SIG-M5 (cell line): Measurements from ENCODE around the gene SPINK6.

ENCODE experiments used
- DNase-seq: peaks from one replicate; lab custom pipeline; 2025; lab: John Stamatoyannopoulos, UW

SPINK6 gene

DNA sequence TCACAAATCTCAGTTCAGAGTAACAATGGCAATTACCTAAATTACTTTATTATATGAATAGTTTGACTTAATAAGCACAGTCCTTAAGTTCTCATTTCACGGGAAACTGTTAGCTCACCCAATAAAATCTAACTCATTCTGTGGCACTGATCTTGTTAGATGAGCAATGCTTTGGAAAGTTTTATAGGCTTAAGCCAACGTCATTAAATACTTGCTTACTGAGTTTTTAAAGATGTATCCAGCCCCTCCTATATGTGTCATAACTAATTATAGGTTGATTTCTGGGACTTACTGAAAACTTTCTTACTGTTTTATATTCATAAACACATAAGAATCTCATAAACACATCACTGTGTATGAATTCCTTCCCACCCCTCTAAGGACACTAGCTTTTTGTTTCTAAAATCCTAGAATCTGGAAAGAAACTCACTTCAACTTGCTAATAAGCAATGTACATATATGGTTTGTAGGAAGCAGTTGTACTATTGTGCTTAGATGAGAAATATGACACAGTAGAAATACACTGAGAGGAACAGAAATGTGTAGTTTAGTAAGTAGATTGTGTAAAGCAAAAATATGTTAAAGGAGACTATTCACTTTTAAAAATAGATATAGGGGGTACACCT lies 21.4 kb downstream of the SPINK6 start:
- no peak for DNase-seq

GRCh38 chr5:148228392-148228984 lies 25.6 kb downstream of the SPINK6 start:
- DNase-seq = no peak

DNA sequence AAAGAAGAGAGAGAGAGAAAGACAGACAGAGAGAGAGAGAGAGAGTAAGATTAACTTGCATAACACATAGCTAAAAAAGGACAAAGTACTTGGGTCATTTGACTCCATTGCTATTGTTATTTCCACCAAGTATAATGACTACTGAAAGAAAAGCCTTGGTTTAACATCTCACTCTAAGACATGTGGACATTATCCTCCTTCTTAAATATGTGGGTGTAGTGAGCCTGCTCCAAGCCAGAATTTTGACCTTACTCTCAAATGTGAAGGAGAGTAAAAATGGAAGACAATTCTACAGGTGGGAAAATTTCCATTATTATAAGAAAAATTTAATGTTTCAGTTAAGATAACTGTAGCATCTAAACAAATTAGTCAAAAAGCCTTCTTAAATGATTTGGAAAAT lies 27.0 kb downstream of the SPINK6 start:
- no peak for DNase-seq

DNA sequence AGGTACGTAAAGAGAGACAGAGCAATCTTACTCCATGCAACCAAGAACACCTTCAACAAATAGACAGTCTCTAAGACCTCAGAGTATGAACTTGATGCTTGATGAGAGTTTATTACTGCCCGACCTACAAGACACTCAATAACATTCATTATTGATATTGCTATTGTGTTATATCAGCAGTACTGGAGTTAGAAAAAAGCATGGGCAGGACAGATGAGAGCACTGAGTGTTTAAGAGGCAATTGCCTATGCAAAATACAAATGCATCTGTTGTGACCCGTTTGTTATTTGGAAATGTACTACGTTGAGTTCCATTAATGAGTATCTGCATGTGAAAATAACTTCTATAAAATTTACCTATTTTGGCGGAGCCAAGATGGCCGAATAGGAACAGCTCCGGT lies 27.4 kb downstream of the SPINK6 start:
- no peak for DNase-seq

DNA sequence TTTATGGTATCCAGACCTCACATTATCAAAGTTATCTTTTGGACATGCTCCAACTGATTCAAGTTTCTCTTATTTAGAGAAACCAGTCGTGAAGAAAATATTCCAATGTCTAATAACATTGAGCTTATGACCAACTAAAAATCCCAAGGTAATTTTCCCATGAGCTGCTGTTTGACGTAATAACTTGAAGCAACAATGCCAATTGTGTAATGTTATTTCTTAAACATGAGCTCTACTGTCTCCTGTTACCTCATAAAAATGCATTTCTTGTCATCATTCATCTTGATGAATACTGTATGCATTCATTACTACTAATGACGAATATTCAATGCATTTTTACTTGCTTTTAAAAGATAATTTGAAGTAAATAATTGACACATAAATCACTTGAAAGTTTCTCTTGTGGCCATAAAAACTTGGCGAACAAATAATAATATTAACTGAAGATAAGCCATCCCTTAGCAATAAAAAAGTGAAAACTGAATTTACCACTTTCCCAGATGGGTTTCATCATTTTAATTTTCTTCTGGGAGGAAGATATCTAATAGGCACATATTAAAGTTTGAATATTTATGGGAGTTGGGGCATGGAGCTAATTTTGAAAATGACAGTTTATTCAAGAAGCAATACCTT lies 35.1 kb downstream of the SPINK6 start:
- no peak for DNase-seq

DNA sequence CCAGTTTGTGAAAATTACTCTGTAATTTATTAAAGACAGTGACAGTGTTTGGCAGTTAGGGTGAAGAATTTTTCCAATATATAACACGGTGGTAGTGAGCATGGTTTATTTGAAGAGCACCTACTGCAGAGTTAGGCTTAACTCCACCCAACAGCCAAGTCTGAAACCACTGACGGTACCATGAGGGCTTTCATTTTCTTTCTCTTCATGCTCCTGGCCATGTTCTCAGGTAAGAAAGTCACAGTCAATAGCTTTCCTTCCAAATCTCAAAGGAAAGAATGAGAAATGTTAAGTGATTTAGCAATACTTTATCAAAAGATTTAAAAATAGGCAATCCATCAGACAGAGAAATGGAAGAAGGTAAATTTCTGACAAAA lies 35.6 kb downstream of the SPINK6 start, which contains the start of gene MARCOL:
MARCOL (plus strand) TSS at position 108 of the 377 bp plus-strand sequence; CDS start at position 181, 73 bp downstream.
- DNase-seq = no peak

DNA sequence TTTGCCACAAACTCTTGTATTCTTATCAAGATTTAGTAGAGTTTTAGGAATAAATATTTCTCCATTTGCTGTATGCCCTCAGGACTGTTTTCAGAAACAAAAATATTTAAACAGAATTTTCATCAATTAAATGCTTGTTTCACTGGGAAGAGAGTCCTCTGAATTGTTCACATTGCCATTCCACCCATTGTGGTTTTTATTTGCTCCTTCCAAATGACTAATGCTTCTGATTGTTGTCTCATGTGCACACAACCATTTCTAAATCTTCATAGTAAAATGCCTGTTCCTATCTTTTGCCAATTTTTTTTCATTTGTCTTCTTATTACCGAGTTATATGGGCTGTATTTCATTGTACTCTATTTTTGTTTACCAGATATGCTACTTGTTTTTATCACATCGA lies 46.1 kb downstream of the SPINK6 start:
- no peak for DNase-seq

DNA sequence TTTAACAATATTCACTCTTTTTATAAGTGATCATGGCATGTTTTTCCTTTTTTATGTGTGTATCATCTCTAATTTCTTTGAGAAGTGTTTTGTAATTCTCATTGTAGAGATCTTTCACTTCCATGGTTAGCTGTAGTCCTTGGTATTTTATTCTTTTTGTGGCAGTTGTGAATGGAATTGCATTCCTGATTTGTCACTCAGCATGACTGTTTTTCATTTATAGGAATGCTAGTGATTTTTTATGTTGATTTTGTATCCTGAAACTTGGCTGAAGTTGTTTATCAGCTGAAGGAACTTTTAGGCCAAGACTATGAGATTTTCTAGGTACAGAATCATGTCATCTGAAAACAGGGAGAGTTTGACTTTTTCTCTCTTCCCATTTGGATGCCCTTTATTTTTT lies 52.6 kb downstream of the SPINK6 start:
- no peak for DNase-seq

- no peak for DNase-seq
Observed at GRCh38 chr5:148259288-148259687, 56.4 kb downstream of the SPINK6 start.

- no peak for DNase-seq
Observed at GRCh38 chr5:148261221-148261620, 58.4 kb downstream of the SPINK6 start.
